SU-DHL-6 (cell line): Measurements from ENCODE around the gene RPH3AL.

Experiments used
- EZH2phosphoT487 ChIP-seq: fragments of 200-600 bp; sonication (generic), shearing (Covaris generic); conservative IDR thresholded peaks from 2 replicates; pipeline ENCODE4 v1.6.1; 2018; ENCODE audit warnings: mild to moderate bottlenecking, antibody characterized with exemption, low read length, moderate library complexity, mixed read lengths
- TF ChIP-seq, protein P1 (sequence below): fragments of 200-600 bp; sonication (generic); IDR thresholded peaks from one replicate; pipeline ENCODE4 v1.5.1; 2017; ENCODE audit warnings: antibody characterized with exemption, mild to moderate bottlenecking, low read length, moderate library complexity; ENCODE audit not compliant: insufficient read depth, poor library complexity, severe bottlenecking

- TF ChIP-seq, protein P1, sequence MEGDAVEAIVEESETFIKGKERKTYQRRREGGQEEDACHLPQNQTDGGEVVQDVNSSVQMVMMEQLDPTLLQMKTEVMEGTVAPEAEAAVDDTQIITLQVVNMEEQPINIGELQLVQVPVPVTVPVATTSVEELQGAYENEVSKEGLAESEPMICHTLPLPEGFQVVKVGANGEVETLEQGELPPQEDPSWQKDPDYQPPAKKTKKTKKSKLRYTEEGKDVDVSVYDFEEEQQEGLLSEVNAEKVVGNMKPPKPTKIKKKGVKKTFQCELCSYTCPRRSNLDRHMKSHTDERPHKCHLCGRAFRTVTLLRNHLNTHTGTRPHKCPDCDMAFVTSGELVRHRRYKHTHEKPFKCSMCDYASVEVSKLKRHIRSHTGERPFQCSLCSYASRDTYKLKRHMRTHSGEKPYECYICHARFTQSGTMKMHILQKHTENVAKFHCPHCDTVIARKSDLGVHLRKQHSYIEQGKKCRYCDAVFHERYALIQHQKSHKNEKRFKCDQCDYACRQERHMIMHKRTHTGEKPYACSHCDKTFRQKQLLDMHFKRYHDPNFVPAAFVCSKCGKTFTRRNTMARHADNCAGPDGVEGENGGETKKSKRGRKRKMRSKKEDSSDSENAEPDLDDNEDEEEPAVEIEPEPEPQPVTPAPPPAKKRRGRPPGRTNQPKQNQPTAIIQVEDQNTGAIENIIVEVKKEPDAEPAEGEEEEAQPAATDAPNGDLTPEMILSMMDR: no peak
- TF ChIP-seq EZH2phosphoT487: no peak
Measured at GRCh38 chr17:216625-217024, 136.0 kb downstream of the RPH3AL start.
